Activated T-cell treated with anti-CD3 and anti-CD28 coated beads, Interleukin-2, amount 50 U/mL, for 48 hours (primary cell): ENCODE measurements around the gene SLC38A3.
"Not testable (repeated sequence)": the region's sequence is repeated elsewhere in the genome, so short reads cannot be mapped to it uniquely, and the experiment has no call there.

Experiments
- DNase-seq, 2 experiments: peaks; one replicate each; pipeline ENCODE4 v3.0.0-alpha.2; 2020

The SLC38A3 gene

DNA sequence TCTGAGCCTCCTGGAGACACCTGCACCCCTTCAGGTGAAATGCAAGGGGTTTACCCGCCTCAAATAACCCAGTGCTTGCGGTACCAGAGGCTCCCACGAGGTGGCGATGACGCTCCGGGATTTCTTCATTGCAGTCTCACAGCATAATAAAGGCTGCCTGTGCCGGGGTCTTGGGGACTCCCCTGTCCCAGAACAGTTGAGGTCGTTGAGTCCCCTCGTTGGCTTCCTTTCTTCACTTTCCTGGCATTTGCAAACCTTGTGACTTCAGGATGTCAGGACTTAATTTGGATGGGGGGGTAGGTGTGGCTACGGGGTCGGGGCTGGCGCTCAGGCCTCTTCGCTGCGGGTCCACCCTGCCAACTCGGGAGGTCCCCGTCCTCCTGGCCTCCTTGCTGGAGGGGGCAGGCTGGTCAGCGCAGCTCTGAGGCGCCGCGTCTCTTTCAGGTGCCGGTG is 12.4 kb upstream of the SLC38A3 start:
- peak; percentile 94 to 97 for DNase-seq

DNA sequence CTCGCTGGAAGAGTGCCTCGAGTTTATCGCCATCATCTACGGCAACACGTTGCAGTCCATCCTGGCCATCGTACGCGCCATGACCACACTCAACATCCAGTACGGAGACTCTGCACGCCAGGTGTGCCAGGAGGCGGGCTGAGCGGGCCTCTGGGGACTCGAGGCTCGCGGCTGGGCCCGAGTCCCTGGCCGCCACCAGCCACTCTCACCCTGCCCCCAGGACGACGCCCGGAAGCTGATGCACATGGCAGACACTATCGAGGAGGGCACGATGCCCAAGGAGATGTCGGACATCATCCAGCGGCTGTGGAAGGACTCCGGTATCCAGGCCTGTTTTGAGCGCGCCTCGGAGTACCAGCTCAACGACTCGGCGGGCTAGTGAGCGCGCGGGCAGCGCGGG is 11.8 kb upstream of the SLC38A3 start:
- peak in 1 of 2 experiments; percentile 38 for DNase-seq

DNA sequence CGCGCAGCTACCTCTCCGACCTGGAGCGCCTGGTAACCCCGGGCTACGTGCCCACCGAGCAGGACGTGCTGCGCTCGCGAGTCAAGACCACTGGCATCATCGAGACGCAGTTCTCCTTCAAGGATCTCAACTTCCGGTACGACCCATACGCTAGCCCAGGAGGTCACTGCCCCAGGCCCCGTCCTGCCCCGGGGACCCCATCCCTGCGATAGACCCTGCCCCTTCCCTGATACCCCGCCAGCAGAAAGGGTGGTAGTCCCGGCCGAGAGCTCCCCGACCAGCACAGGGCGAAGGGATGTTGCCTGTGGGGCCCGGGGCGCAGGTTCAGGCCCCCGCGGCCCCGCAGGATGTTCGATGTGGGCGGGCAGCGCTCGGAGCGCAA is 11.3 kb upstream of the SLC38A3 start:
- peak in 1 of 2 experiments; percentile 31 for DNase-seq

DNA sequence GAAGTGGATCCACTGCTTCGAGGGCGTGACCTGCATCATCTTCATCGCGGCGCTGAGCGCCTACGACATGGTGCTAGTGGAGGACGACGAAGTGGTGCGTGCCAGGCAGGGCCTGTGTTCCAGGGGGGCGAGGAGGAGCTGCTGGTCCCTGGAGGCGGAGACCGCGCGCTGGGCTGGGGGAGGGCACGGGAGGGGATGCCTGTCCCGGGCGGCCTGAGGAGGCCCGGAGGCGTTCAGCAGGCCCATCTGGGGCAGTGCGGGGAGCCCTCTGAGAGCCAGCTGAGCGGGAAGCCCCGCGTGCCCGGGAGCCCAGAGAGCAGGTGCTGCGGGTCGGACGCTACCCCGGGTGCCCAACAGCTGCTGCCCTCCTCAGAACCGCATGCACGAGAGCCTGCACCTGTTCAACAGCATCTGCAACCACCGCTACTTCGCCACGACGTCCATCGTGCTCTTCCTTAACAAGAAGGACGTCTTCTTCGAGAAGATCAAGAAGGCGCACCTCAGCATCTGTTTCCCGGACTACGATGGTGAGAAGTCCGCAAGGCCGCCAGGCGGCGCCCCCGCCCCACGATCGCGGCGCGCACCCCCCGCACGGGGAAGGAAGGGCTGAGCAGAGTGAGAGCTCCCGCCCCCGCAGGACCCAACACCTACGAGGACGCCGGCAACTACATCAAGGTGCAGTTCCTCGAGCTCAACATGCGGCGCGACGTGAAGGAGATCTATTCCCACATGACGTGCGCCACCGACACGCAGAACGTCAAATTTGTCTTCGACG is 10.8 kb upstream of the SLC38A3 start:
- peak; percentile 85 to 89 for DNase-seq

DNA sequence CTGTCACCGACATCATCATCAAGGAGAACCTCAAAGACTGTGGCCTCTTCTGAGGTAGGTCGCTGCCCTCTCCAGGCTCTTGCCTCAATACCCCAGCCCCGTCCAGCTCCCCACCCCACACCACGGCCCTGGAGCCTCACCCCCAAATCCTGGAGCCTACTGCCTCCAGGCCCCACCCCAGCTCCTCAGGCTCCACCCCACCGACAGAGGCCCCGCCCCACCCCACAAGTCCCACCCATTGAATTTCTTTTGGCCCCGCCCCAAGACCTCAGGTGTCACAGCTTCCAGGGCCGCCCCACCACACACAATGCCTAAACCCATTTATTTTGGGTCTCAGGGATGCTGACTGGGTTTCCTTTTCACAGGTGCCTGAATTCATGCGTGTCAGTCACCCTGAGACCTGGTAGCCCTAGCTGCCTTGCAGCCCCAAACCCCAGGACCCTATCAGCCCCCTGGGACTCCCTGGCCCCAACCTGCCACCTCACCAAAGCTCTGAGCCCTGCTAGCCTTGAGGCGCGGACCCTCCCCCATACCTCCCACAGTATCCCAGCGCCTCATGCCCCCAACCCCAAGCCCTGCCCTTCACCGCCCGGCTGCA is 10.1 kb upstream of the SLC38A3 start:
- DNase-seq: peak in 1 of 2 experiments; percentile 66

DNA sequence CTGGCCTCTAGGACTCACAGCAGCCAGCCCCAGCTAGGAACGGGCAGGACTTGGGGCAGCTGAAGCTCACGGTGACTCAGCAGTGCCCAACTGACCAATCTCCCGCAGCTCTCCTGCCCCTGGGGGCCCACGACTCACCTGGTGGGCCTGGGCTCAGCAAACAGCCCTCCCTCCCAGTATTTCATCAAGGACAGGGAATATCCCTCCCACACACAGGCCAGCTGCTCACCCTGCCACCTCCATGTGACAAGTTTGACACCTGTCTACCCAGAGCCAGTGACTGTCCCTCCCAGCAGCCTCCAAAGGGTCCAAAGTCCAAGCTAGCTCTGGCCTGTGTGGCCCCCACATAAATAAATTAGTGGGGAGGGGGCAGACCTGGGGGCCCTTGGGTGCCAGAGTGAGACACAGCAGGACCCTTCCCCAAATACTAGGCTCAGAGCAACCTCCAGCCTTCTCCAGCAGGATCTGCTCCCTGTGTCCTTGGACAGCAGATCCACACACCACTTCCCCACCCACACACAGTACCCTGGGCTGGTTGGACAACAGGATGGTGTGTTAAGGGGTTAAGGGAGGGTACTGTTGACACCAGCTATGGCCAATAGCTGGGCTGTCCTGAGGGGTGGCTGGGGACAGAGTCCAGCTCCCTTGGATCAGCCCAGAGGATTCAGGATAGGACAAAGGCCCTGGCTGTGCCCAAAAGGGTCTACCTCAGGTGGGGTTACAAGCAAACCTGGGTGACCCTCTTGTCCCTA is 9.4 kb upstream of the SLC38A3 start:
- DNase-seq: no peak

DNA sequence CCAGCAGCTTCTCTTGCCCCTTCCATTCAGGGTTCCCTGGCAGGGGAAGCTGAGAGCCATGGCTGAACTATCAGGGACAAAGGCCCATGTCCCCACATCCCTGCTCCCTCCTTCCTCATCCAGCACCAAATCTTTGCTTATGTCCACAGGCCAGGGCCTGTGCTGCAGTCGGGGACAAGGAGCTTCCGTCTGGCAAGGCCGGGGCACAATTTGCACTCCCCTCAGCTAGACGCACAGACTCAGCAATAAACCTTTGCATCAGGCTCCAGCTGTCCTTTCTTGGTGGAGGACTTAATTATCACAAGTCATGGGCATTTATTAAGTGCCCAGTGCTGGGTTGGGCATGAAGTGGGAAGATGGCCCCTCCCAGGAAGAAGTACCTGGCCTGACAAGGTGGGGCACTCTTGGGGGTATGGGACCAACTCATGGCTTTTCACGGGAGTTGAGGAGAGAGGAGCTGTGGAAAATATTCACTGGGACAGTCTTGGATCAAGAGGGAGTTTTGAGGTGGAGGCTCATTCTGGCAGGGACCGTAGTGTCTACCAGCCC is 8.7 kb upstream of the SLC38A3 start:
- no peak for DNase-seq

DNA sequence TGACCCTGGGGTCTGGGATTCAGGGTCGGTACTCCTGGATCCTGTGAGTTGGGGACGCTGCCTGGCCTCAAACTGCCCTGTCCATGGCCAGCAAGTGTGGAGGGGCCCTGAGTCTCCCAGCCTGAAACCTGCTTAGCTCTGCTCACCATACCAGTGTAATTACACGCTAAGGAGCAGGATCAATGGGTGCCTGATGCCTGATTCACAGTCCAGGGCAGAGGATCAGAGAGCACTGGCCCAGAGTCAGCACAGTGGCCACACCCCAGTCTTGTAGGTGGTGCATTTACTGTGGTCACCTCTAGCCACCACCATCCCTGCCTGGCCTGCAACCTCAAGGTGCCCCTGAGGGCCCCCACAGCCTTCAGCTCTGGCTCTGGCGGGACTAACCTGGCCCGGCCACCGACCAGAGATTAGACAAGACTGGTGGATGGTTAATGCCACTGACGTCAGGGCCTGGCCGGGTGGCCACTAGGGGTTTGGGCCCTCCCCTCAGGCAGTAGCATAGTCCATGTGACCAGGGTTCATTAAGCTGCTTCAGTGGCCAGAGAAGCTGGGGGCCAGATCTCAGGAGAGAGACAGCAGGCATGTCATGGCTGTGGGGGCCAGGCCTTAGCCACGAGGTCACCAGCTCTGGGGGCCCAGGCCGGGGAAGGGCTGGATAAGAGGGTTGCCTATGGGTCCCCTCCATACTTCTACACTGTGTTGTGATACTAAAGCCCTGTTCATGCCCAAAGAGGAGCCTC is 3.3 kb upstream of the SLC38A3 start:
- DNase-seq: no peak

DNA sequence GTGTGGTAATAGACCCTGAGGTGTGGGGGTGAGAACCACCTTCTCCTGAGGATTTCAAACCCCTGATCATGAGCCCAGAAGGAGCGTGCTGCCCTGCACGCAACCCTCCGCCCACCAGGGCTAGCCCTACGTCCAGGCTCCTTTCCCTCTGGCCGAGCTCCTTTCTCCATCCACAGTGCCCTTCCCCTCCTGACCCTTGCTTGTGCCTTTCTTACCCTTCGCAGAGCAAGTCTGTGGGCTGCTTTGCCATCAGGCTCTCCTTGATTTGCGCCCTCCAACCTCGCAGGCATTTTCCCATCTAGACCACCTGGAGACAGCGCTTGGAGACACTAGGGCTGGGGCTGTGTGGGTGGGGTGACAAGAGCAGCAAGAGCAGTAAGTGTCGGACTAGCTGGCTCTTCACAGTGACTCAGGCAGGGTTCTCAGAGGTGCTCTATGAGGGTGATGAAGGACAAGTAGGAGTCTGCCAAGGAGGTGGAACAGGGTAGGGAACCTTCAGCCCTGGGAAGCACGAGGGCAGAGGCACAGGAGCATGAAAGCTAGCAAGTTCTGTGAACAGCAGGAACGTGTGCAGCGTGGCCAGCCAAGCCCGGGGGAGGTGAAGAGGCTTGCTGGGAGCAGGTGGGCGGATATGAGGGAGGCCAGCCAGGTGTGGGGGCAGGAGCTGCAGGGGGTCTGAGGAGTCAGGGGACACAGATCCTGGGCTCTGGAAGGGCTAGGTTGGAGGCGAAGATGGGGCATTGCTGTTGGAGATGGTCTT is 2.5 kb upstream of the SLC38A3 start:
- no peak for DNase-seq

DNA sequence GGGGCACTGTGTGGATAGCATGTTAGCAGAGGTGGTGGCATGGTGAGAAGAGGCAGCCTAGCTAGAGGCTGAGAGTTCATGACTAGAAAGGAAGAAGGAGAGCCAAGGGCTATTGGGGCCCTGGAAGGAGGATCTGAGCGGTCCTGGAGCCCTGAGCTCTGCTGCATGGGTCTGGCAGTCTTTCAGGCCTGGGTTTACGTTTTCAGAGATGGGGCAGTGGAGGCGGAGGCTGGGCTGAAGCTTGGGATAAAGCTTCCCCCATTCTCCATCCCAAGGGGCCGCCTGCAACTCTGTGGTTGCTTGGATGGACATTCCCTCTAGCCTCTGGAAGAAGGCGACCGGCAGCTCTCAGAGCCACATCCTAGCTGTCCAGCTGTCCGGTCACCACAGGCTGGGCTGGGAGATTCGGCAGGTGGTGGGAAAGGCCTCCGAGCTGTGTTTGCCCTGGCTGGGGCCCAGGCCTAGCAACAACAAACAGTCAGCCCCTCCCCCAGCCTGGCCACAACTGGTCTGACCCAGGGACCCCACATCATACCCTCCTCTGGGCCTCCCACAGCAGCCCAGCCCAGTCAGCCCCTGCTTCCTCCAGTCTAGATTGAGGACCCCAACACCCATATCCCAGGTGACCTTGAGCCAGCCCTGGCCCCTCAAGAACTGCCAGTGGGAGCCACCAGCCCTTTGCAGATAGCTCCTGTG is 1.8 kb upstream of the SLC38A3 start:
- DNase-seq: no peak

DNA sequence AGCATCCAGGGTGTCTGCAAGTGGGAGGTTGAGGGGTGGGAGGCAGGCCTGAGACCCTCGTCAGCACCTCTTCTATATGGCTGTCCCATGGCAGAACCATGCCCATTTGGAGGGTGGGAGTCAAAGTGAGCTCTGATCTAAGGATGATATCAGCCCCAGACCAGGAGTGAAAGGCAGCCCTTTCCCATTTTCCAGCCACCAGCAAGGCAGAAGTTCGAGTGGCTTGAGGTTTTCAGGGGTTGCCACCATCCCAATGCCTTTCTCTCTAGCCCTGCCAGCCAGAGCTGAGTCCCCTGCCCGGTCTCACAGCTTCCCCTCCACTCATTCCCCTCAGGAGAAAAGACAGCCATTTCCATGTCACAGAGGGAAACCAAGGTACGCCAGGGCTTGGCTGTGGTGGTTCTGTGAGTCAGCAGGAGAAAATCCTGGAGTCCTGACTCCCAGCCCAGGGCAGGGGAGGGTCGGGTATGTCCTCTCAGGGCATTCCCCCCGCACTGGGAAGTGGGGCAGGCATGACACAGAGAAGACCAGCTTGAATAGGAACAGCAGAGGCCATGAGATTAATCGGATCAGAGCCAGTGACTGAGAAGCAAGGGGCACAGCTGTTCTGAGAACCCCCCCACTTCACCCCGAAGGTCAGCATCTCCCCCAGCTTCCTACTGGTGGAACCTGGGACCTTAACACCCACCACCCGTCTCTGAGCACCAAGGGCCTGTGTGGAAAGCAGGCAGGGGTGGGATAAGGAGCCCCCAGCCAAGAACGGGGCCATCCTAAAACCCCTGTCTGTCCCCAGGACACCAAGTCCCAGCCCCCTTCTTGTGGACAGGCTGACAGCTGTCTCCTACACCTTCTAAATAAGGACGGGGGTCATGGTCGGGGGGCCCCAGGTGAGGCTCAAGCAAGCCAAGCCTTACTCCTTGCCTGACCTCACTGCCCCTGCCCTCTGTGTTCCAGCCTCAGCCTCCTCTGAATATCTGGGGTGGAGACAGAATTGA is 965 bp upstream of the SLC38A3 start:
- no peak for DNase-seq

DNA sequence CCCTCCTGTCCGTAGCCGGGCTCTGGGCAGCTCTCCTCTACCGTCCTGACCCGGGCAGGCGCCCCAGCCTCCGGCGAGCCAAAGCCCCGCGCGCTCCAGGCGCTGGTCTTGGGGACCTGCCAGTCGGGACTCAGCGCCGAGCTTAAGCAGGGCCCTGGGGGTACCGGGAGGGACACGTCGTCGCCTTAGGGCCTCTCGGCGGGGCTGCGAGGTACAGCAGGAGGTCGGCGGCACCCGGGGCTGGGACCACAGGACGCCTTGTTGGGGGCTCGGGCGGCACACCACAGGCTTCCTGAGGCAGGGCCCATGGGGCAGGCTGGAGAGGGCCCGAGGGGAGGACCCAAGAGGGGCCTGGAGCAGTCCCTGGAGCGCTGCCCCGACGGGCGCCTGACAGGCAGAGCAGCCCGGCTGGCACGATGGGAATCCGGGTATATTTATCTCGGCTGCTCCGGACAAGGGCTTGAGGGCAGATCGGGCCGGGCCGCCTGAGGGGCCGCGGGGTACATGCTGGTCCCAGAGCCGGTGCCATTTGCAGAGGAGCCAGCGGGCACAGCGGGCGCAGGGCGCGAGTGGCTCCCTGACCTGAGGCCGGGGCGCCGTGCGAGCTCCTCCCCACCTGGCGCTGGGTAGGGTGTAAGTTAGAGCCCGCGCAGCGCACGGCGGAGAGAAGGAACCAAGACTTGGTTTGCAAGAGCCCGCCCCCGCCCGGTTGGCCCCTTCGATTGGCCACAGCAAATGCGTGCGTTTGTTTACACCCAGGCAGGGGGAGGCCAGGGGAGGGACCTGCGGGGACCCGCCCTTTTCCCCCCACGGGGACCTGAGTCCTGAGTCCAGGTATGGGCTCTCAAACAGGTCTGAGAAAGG is 574 bp downstream of the SLC38A3 start:
- DNase-seq: peak; percentile 48 to 55

DNA sequence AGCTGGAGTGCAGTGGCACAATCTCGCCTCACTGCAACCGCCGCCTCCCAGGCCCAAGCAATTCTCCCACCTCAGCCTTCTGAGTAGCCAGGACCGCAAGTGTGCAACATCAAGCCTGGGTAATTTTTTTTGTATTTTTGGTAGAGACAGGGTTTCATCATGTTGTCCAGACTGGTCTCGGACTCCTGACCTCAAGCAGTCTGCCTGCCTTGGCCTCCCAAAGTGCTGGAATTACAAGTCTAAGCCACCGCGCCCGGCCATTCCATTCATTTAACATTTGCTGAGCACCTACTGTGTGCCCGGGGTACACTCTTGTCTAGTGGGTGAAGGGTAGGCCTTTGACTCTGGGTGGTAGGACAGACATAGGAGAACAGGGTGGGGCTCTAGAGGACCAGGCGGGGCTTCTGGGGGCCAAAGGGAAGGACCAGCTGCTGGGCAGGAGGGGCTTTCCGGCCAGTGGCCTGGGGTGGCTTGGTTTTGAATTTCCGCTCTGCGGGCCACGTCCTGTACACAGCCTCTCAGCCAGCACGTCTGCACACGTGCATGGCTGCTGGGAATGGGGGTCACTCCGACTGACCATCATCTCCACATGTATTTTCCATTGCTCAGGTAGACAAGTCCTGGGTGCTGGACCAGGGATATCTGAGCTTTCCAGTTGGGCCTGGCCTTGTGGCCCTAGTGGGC is 2.4 kb downstream of the SLC38A3 start:
- no peak for DNase-seq

DNA sequence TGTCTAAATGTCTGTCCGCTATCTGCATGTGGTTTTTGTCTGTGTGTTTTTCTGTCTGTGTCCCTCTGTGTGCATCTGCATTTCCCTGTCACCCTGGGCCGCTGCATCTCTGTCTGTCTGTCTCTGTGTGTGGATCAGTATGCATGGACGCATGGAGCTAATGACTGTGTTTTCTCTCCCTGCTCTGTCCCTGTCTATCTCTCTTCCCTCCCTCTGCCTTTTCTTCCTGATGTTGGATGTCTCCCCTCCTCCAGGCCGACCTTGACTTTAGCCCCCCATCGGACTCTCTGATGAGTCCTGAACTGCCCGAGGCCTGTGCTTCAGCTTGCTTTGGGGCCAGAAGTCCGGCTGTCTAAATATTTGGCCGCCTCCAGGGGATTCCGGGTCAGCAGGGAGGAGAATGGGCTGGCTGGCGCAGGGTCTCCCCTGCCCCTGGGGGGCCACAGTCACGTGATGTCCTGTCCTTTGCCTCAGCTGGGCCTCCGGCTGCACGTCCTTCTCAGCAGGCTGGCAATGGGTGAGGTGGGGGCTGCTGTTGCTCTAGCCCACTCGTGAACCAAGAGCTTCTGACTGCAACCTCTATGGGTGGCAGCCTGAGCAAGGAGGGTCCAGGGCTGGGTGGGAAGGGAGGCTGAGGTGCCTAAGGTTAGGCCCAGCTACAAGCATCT is 3.7 kb downstream of the SLC38A3 start:
- DNase-seq: no peak

DNA sequence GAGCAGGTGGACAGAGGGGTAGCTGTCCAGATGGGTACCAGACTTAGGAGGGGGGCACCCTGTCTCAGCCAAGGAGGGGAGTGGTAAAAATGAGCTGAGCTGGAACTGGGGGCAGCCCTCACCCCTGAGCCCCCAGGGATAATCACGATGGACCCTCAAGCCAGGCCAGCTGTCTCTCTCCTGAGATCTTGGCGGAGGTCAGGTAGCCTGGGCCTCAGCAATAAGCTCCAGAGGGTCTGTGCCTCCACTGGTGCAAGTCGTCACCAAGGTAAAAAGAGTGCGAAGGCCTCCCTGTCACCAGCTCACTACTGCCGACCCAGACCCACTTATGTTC is 5.1 kb downstream of the SLC38A3 start:
- no peak for DNase-seq

DNA sequence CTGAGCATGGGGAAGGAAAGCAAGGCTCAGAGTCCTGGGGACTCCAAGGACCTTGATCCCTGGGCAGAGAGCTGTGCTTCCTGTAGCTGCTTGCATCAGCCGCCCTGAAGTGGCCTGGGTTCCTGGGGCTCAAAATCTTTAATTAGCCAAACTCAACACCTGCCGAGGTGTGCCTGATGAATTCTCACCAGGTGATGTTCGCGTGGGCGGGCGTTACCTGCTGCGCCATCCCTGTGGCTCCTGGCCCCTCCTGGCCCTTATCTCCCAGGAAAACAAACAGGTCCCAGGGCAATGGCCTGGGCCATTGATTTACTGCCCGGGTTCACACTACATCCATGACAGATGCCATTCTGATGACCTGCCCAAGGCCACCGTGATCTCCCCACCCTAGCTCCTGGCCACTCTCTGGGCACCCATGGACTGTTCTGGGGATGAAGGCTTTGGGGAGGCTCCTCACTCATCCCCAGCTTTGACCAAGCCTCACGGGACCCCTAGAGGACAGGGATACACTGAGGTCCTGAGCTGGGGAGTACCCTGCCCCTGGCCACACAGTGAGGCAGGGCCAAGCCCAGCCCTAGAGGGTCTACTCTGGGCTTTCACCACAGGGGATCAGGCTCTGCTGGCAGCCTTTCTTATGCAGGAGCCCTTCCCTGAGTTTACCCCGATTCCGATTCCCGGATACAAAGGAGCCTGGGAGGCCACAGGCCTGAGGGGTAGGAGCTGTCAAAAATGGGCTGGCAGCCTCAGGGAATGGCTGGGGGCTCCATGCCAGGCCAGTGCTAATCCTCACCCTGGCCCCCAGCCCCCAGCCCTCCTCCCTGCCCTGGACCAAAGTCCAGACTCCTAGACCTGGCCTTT is 5.7 kb downstream of the SLC38A3 start:
- DNase-seq: no peak

DNA sequence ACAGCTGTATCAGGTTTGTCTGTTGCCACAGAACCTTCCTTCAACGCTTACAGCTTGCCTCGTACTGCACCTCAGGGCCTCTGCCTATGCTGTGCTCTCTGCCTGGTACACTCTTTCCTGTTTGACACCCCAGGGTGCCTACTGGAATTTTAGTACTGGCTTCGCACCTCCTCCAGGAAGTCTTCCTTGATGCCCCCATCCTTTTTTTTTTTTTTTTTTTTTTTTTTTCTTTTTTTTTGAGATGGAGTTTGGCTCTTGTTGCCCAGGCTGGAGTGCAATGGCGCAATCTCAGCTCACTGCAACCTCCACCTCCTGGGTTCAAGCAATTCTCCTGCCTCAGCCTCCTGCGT is 6.3 kb downstream of the SLC38A3 start:
- DNase-seq: not testable (repeated sequence)
